Measurements from ENCODE around the gene DTL.

The DTL gene

DNA sequence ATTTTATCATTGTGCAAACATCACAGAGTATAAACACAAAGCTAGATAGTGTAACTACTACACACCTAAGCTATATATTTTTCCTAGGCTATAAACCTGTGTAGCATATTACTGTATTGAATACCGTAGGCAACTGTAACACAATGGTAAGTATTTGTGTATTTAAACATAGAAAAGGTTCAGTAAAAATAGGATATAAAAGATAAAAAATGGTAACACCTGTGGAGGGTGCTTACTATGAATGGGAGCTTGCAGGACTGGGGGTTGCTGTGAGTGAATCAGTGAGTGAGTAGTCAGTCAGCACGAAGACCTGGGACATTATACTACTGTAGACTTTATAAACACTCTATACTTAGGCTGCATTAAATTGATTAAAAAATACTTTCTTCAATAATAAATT, 4.1 kb downstream of the DTL start:
- no peak for DNase-seq

DNA sequence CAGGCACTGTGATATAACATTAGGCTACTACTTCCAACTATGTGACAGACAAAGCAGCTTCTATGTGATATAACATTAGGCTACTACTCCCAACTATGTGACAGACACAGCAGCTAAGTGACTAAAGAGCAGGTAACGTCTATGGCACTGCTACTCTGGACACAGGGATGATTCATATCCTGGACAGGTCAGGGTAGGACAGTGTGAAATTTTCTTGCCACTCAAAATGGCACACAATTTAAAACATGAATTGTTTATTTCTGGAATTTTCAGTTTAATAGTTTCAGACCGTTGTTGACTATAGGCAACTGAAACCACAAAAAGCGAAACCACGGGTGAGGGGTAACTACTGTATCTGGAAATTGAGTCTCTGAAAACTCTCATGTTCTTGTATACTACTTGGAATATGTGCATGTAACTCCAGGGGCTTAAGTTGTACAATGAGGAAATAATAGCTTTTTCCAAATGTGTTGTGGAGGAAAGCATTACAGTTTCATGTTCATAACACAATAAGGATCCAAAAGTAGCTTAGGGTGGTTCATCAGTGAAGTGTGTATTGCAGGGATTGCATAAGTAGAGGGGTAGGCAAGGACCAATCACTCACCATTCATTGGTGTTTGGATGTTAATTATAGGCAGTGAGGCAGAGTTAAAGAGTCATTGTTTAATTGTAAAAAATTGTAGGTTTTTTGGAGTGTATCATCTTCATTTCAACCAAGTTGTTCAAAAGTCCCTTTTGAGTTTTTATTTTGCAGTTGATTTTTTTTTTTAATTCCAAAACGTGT, 5.3 kb downstream of the DTL start:
- DNase-seq, result no peak

DNA sequence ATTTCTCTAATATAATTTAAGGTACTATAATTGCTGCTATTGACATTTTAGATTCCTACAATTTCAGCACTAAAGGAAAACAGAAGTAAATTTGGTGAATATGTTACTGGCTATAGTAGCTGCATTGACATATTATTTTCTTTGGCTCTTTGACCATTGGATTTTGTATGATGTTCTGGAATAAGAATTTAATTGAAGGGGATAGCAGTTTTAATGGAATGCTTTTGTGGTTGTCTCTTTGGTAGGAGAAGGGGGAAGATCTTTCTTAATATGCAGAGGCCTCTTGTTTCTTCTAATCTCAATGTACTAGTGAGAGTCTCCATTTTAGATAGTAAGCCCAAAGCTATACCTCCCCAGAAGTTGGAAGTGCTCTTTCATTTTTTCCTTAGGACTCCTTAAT, 6.9 kb downstream of the DTL start:
- no peak for DNase-seq

DNA sequence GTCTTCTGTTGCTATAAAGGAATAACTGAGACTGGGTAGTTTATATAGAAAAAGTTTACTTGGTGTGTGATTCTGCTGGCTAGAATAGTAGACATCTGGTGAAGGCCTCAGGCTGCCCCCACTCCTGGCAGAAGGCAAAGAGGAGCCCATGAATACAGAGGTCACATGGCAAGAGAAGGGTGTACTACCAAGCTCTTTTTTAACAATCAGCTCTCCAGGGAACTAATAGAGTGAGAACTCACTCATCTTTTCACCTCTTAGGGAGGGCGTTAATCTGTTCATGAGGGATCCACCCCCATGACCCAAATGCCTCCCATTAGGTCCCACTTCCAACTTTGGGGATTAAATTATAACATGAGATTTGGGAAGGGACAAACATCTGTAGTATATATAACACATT, 9.3 kb downstream of the DTL start:
- no peak for DNase-seq

DNA sequence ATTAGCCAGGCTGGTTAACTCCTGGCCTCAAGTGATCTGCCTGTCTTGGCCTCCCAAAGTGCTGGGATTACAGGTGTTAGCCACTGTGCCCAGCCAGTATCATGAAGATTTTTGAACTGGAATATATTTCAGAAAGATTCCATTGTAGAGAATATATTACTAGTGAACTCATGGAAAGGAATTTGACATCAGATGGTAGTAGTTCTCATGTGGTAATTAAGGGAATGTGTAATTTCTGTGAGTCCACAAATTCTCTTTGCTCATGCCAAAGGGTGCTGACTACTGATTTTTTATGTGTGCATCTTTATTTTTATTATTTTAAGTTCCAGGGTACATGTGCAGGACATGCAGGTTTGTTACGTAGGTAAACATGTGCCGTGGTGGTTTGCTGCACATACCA, 10.4 kb downstream of the DTL start:
- DNase-seq, result no peak

DNA sequence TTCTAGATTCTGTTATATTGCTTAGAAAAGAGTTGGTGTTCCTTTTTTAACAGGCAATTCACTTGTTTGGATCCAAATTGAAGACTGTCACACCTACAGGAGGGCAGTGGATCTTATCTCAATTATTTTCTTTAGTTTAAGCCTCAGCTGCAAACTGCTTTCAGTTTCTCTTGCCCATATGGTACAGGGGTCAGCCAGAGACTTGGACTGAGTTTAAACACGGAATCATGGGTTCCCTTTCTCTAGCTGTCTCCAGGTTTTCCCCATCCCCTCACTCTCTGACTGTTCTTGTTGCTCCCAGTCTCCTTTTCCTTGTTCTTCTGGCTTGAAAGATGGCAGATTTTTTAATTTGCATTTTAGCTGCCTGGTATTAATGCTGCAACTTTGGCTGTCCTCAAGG, 18.4 kb downstream of the DTL start:
- no peak for DNase-seq

DNA sequence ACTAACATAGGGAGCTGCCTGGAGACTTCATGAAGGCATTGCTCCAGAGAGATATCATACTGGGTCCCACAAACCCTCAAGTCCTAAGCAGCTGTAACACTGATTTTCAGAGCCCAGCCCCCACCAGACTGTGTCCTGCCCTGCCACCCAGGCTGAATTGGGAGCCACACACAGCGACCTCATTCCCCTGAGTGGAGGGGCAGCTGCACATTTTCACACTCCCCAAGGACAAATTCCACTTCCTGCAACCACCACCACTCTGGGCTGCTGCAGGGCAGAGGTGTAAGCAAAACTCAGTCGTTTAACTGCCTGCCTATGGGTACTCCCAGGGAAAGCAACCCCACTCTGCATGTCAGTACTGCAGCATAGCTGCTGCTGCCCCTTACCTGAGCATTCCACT, 19.8 kb downstream of the DTL start:
- no peak for DNase-seq

DNA sequence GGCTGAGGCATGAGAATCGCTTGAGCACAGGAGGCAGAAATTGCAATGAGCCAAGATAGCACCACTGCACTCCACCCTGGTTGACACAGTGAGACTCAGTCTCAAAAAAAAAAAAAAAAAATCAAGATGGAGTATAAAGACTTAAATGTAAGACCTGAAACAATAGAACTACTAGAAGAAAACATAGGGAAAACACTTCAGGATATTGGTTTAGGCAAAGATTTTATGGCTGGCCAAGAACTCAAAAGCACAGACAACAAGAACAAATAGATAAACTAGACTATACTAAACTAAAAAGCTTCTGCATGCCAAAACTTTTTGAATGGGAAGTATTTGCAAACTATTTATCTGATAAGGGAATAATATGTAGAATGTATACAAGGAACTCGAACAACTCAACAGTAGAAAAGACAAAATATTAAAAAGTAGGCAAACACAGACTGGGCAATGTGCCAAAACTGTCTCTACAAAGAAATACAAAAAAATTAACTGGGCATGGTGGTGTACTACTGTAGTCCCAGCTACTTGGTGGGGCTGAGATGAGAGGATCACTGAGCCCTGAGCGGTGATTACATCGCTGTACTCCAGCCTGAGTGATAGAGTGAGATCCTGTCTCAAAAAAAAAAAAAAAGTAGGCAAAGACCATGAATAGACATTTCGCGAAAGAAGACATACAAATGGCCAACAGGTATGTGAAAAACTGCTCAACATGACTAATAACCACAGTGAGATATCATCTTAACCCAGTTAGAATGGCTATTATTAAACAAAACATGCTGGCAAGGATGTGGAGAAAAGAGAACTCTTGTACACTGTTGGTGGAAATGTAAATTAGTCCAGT, 25.3 kb downstream of the DTL start:
- no peak for DNase-seq

DNA sequence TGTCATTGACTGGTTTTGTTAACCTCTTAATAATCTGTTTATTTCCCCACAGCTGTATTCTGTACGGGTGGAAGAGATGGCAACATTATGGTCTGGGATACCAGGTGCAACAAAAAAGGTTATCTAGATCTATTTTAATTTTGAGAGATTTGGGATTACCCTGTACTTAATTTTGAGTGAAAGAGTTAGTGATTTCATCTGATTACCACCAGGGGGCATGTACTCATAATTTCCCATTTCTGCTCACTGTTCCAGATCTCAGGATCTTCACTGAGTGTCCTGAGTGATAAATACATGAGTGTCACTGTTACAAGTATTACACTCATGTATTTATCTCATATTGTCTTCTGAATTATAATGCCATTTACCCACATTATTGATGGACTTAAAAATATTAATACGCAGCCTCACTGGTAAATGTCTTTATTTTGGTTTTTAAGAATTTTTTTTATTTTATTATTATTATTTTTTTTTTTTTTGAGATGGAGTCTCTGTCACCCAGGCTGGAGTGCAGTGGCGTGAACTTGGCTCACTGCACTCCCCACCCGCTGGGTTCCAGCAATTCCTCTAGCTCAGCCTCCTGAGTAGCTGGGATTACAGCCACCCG, 27.4 kb downstream of the DTL start:
- DNase-seq, result no peak

DNA sequence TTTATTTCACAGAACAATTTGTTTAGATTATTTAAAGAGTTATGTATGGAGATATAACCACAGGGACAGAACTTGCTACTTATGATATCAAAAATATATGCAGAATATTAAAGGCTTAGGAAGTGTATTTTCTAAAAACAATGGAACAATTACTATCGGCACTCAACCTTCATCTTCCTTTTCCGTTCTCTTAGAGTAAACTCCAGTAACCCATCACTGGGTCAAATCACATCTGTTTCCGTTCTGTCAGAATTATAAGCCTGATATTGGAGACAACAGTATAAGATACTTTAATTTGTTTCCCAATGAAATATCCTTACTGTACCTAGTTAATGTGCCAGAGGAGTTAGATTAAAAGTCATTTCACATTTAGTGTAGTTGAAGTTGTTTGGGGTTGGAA, 32.2 kb downstream of the DTL start:
- no peak for DNase-seq

DNA sequence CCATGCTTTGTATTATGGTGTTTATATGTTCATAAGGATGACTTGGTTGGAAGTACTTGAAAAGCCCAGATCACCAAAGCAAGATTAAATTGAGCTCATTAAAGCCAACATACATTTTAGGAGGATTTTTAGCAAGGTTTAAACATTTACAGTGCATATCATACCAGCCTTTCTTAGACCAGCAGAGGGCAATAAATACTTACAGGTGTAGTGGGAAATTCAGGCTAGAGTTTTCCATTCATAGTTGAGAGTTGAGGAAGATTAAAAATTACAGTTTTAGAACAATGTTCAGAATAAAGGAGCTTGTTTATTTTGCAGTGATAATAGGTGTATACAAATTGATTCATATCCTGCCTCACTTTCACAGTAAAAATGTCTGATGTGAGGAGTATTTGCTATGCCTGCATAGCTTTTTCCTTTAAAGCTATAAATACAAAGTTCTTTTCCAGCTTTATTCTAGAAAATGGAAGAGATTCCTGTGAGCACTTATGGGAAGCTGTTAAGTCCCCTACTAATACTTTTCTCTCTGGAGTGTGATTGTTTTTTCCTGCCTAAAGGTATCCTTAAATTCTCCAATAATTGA, 35.3 kb downstream of the DTL start:
- no peak for DNase-seq

DNA sequence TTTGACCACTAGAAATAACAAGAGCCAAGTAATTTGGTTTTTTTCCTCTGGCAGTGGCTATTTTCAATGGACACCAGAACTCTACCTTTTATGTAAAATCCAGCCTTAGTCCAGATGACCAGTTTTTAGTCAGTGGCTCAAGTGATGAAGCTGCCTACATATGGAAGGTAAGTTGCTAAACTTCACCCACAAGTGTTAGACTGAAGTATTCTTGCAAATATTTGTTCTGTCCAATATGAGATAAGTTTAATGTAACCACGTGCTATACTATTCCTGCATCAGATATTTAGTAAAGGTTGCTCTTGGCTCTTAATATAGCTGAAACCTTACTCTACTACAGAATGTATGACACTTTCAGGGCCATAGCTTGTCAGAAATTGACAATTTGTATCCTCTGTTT, 36.5 kb downstream of the DTL start:
- no peak for DNase-seq

DNA sequence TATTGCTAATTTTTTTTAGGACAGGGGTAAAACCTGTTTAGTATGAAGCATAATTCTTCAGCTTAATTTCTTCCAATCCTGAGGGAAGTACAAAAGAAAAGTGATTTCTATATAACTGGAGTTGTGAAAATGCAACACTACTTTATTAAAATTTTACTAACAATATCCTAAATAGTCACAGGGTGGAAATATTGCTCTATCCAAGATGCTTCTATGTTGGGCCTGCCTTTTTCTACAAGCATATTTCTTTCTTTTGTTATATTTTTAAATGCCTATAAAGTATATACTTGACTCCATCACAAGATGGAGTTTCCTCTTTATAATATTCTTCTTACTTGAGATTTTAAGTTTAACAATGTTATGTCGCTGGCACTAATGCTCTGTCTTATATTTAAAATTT, 37.9 kb downstream of the DTL start:
- no peak for DNase-seq

DNA sequence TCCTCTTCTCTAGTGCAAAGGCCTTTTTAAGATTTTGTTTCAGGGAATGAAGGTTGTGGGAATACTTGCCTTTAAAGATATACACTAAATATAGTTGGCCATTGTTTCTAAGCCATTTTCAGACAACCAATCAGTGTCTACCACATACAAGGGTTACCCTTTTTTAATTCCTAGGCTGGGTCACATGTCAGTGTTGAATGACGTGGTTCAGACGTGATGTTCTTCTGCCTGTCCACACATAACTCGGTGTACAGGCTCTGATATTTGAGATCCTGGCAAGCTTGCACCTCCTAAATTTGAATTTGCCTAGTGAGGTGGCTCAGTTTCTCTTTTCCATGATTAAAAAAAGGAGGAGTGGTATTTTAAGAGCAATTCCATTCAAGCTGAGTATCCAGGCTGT, 38.8 kb downstream of the DTL start:
- DNase-seq, result no peak

DNA sequence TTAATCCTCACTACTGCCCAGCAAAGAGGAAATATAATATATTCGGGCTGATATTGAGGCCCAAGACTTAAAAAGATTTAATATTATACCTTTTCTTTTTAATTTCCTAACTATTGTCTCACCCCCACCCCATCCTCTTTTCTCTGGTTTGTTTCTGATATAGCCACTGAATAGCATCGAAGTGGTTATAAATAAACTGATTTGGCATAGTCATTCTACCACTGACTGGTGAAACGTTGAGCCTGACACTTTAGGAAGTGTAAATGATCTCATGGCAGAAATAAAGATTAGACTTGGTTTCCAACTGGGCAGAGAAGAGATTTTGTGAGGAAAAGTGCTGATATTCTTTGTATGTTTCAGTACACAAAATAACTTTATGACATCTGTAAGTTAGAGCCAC, 39.3 kb downstream of the DTL start:
- no peak for DNase-seq

DNA sequence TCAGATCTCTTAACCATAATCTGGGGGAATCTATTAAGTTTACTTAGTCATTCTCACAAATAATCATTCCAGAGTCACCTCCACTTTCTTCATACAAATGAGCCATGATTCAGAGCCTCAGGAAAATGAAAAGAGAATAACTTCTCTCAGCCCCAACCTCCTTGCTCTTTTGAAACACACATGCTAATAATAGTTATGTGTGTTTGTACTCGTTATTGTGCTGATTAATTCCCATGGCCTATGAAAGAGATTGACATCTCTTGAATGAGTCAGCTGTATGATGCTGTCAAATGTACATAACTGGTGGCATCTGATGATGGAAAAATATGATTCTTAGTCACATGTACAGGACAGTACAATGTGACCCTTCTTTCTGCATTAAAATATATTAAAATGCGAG, 41.5 kb downstream of the DTL start:
- no peak for DNase-seq

DNA sequence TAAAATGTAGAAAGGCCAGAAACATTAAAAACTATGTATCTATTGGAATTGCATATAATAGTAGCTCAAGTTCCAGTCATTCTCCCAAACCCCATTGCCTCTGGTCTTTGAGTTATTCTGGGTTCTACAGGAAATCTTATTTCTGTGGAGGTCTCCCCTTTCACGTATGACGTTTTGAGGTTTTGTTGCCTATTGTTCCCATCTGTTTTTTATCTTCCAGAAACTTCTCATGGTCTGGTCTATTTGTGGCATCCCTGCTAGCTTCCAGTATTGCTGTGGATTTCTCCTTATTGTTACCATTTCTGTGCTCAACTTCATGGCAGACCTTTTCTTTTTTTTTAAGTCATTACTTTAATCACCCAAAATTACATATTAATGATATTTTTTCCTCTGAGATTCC, 43.3 kb downstream of the DTL start:
- DNase-seq, result no peak

DNA sequence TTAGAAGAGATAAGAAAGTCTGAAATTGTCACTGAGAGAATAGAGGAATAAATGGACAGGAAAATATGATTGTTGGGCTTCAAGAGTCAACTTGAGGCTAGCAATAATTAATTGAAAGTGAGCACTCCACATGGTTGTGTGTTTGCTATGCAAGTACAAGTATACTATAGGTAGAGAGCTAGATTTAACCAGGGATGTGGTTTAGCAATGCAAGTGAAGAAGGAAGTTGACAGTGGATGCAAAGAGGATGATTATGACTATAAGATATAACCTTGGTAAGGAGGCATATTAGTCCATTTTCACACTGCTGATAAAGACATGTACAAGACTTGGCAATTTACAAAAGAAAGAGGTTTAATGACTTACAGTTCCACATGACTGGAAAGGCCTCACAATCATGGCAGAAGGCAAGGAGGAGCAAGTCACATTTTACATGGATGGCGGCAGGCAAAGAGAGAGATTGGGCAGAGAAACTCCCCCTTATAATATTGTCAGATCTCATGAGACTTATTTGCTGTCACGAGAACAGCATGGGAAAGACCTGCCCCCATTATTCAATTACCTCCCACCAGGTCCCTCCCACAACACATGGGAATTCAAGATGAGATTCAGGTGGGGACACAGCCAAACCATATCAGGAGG, 47.3 kb downstream of the DTL start:
- DNase-seq, result no peak

DNA sequence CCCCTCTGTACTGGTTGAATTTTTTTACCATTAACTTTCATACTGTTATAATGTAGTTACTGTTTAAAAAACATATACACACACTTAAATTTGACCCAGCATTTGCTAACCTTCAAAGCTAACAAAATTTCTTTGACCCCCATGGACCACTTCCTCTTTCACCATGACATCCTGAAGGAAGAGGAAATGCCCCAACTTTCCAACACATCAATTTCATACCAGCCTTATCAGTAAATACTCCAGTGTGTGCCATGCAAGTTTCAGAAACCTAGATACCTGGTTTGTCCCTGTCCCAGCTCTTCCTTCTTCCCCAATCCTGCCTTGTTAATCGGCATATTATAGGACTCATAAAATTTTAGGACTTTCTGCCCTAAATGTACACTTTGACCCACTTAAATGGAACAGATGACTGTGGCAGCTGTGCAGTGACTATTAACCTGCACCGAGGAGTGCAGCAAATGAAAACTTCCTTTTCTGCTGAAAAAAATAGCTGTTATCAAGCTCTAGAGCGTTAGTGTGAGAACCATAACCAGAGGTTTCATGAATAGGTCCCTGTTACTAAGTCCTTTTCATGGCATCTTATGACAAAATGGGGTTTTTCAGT, 54.1 kb downstream of the DTL start:
- no peak for DNase-seq

DNA sequence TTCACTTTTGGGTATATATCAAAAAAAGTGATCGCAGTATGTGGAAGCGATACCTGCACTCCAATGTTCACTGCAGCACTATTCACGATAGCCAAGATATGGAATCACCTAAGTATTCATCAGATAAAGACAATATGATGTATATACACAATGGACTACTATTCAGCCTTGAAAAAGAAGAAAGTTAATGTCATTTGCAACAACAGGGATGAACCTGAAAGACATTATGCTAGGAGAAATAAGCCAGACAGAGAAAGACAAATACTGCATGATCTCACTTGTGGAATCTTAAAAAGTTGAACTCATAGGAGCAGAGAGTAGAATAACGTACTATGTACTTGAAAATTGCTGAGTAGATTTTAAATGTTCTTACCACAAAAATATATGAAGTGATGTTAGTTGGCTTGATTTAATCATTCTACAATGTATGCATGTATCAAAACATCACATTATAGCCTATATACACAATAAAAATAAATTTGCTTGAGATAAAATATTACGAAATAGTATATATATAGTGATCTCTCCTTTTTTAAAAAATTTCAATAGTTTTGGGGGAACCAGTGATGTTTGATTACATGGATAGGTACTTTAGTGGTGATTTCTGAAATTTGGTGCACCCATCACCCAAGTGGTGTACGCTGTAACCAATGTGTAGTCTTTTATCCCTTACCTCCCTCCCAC, 56.0 kb downstream of the DTL start:
- DNase-seq, result no peak

DNA sequence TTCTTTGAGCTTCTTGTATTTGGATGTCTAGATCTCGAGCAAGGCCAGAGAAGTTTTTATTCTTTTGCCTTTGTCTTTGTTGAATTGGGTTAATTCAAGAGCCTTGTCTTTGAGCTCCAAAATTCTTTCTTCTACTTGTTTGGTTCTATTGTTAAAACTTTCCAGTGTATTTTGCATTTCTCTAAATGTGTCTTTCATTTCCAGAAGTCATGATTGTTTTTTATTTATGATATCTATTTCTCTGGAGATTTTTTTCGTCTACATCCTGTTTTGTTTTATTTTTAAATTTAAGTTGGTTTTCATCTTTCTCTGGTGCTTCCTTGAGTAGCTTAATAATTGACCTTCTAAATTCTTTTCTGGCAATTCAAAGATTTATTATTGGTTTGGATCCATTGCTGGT, 61.8 kb downstream of the DTL start:
- DNase-seq, result no peak

DNA sequence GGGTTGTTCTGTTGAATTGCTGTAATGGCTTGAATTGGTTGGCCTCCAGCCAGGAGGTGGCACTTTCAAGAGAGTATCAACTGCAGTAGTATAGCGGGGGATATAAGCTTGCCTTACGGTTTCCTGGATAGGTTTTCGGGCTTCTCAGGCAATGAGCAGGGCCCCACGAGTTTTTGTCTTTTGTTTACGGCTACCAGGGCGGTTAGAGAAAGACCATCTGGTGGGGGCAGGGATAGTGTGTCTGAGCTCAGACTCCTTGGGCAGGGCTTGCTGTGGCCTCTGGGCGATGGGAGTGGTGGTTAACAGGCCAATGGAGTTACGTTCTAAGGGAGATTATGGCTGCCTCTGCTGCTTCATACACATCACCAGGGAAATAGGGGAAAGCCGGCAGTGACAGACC, 62.8 kb downstream of the DTL start:
- no peak for DNase-seq
